H1 (cell line): ENCODE data around the gene URM1. TPM values are rescaled to one million over a fixed set of nuclear protein-coding genes. Genes with fewer than 3 reads are reported as not detected.

Source experiments
- CTCF ChIA-PET: fragments of 300-600 bp; sonication (Branson Sonifier 250); formaldehyde crosslinking; loops from one replicate; lab custom pipeline; 2021; ENCODE audit not compliant: partially characterized antibody; lab: Charles Lee
- POLR2A ChIA-PET: fragments of 300-600 bp; sonication (Branson Sonifier 250); formaldehyde crosslinking; loops from one replicate; lab custom pipeline; 2021; ENCODE audit warnings: inconsistent platforms; ENCODE audit not compliant: partially characterized antibody; lab: Charles Lee
- DNase-seq, 2 experiments: peaks; one replicate each; pipeline versions ENCODE4 v3.0.0 to v3.0.0-alpha.2; 2010 to 2022; ENCODE audit warnings: low spot score in 2 of 2, low read depth in 1 of 2, mixed read lengths in 1 of 2
- FAIRE-seq: peaks from 2 replicates; lab custom pipeline; 2011; peaks lifted over from hg19 to GRCh38; lab: Jason Lieb, UNC
- H2AFZ ChIP-seq: 2 replicates; pipeline ENCODE4 v1.8.1; 2012; ENCODE audit warnings: low read length, inconsistent platforms
- H2AK5ac ChIP-seq: 2 replicates; pipeline ENCODE4 v1.6.1; 2013; ENCODE audit warnings: low read depth, low read length
- H2BK120ac ChIP-seq: replicated peaks from 2 replicates; pipeline ENCODE3; 2013; ENCODE audit warnings: low read depth, low read length, inconsistent platforms
- H2BK12ac ChIP-seq: 2 replicates; pipeline ENCODE4 v1.6.1; 2013; ENCODE audit warnings: low read depth, low read length
- H2BK15ac ChIP-seq: 2 replicates; pipeline ENCODE4 v1.6.1; 2013; ENCODE audit warnings: low read length
- H2BK20ac ChIP-seq: 2 replicates; pipeline ENCODE4 v1.6.1; 2013; ENCODE audit warnings: low read length
- H2BK5ac ChIP-seq: 2 replicates; pipeline ENCODE4 v1.6.1; 2013; ENCODE audit warnings: low read depth, low read length
- H3K14ac ChIP-seq: 2 replicates; pipeline ENCODE4 v1.6.1; 2013; ENCODE audit warnings: inconsistent platforms; ENCODE audit not compliant: insufficient read length
- H3K18ac ChIP-seq: 2 replicates; pipeline ENCODE4 v1.6.1; 2013; ENCODE audit warnings: low read length; ENCODE audit errors: extremely low read depth
- H3K23ac ChIP-seq: 2 replicates; pipeline ENCODE4 v1.6.1; 2013; ENCODE audit warnings: inconsistent platforms; ENCODE audit not compliant: insufficient read length
- H3K23me2 ChIP-seq: 2 replicates; pipeline ENCODE4 v1.6.1; 2013; ENCODE audit warnings: low read depth, low read length
- H3K27ac ChIP-seq: 2 replicates; pipeline ENCODE4 v1.6.1; 2011; ENCODE audit warnings: low read depth, low read length, inconsistent platforms
- H3K27me3 ChIP-seq, 4 experiments: replicated peaks in 1 of 4; 1 replicate in 1 of 4; 2 replicates in 3 of 4; pipeline versions ENCODE4 v1.6.1 to v1.8.1; 2011 to 2013; ENCODE audit warnings: low read length in 3 of 4, mild to moderate bottlenecking in 3 of 4, inconsistent platforms in 2 of 4, mixed read lengths in 2 of 4, moderate library complexity in 1 of 4; ENCODE audit not compliant: control insufficient read depth in 3 of 4, insufficient read depth in 3 of 4; ENCODE audit errors: extremely low read depth in 1 of 4
- H3K36me3 ChIP-seq, 4 experiments: 2 replicates each; pipeline versions ENCODE4 v1.6.1 to v1.8.1; 2011 to 2013; ENCODE audit warnings: mild to moderate bottlenecking in 4 of 4, low read length in 3 of 4, moderate library complexity in 2 of 4, control low read depth in 1 of 4, inconsistent platforms in 1 of 4; ENCODE audit not compliant: insufficient read depth in 4 of 4, control insufficient read depth in 2 of 4
- H3K4ac ChIP-seq: replicated peaks from 2 replicates; pipeline ENCODE3; 2013; ENCODE audit warnings: low read length, low read depth, mixed read lengths, inconsistent platforms; ENCODE audit not compliant: insufficient read length
- H3K4me1 ChIP-seq, 4 experiments: replicated peaks in 1 of 4; 1 replicate in 1 of 4; 2 replicates in 3 of 4; pipeline versions ENCODE4 v1.6.1 to v1.8.1; 2011 to 2013; ENCODE audit warnings: low read length in 3 of 4, inconsistent platforms in 2 of 4, mixed read lengths in 1 of 4; ENCODE audit not compliant: insufficient read depth in 4 of 4, control insufficient read depth in 3 of 4
- H3K4me2 ChIP-seq, 2 experiments: 2 replicates each; pipeline versions ENCODE4 v1.6.1 to v1.8.1; 2011 to 2013; ENCODE audit warnings: low read depth in 2 of 2, low read length in 2 of 2, control low read depth in 1 of 2, inconsistent platforms in 1 of 2, mild to moderate bottlenecking in 1 of 2; ENCODE audit not compliant: insufficient read depth in 1 of 2
- H3K4me3 ChIP-seq, 4 experiments: fragments of 200-600, 300-600 bp in 1 of 4; sonication (generic), shearing (Covaris generic), sonication (Bioruptor Twin) in 1 of 4; 2 replicates each; pipeline versions ENCODE4 v1.5.1 to v1.8.1; 2011 to 2016; ENCODE audit warnings: low read length in 4 of 4, low read depth in 3 of 4, control low read depth in 2 of 4, inconsistent platforms in 2 of 4, mild to moderate bottlenecking in 2 of 4, mixed read lengths in 1 of 4, moderate library complexity in 1 of 4; ENCODE audit not compliant: insufficient read depth in 2 of 4; ENCODE audit errors: extremely low read depth in 1 of 4
- H3K56ac ChIP-seq: replicated peaks from 2 replicates; pipeline ENCODE3; 2013; ENCODE audit warnings: low read depth, mild to moderate bottlenecking, mixed read lengths, low read length, inconsistent platforms; ENCODE audit not compliant: insufficient read length
- H3K79me1 ChIP-seq: 2 replicates; pipeline ENCODE4 v1.6.1; 2013; ENCODE audit warnings: low read depth, low read length, control low read depth
- H3K79me2 ChIP-seq, 2 experiments: 2 replicates each; pipeline versions ENCODE4 v1.6.1 to v1.8.1; 2012 to 2013; ENCODE audit warnings: low read length in 2 of 2, mild to moderate bottlenecking in 2 of 2, inconsistent platforms in 1 of 2; ENCODE audit not compliant: insufficient read depth in 2 of 2, control insufficient read depth in 1 of 2
- H3K9ac ChIP-seq, 4 experiments: replicated peaks in 1 of 4; 1 replicate in 1 of 4; 2 replicates in 3 of 4; pipeline versions ENCODE4 v1.6.1 to v1.8.1; 2011 to 2013; ENCODE audit warnings: low read depth in 3 of 4, low read length in 3 of 4, control low read depth in 2 of 4, mild to moderate bottlenecking in 2 of 4, moderate library complexity in 2 of 4, inconsistent platforms in 1 of 4; ENCODE audit errors: extremely low read depth in 1 of 4
- H3K9me3 ChIP-seq, 2 experiments: 2 replicates each; pipeline versions ENCODE4 v1.6.1 to v1.8.1; 2012 to 2013; ENCODE audit warnings: mild to moderate bottlenecking in 2 of 2, moderate library complexity in 2 of 2, control low read depth in 1 of 2, inconsistent platforms in 1 of 2, low read depth in 1 of 2, low read length in 1 of 2, mixed read lengths in 1 of 2; ENCODE audit not compliant: insufficient read depth in 2 of 2
- H4K20me1 ChIP-seq, 2 experiments: replicated peaks in 1 of 2; 2 replicates each; pipeline versions ENCODE3 to v1.8.1; 2011 to 2013; ENCODE audit warnings: inconsistent platforms in 2 of 2, low read length in 2 of 2, mild to moderate bottlenecking in 1 of 2; ENCODE audit not compliant: insufficient read depth in 2 of 2, control insufficient read depth in 1 of 2
- H4K5ac ChIP-seq: 2 replicates; pipeline ENCODE4 v1.6.1; 2013; ENCODE audit warnings: low read length, low read depth, mixed read lengths, inconsistent platforms; ENCODE audit not compliant: insufficient read length
- H4K8ac ChIP-seq: 2 replicates; pipeline ENCODE4 v1.8.0; 2013; ENCODE audit warnings: mild to moderate bottlenecking, moderate library complexity, low read length, inconsistent platforms; ENCODE audit not compliant: insufficient read depth; ENCODE audit errors: extremely low read depth
- H4K91ac ChIP-seq: replicated peaks from 2 replicates; pipeline ENCODE3; 2013; ENCODE audit warnings: low read length, mixed read lengths, inconsistent platforms; ENCODE audit not compliant: insufficient read length
- ATF3 ChIP-seq: IDR thresholded peaks from 2 replicates; pipeline ENCODE4 v1.6.1; 2011; ENCODE audit warnings: low read depth, mild to moderate bottlenecking, low read length; ENCODE audit not compliant: insufficient read depth
- CHD1 ChIP-seq: IDR thresholded peaks from 2 replicates; pipeline ENCODE4 v1.6.1; 2012; ENCODE audit warnings: low read depth, low read length, improper control_type of control experiment
- POLR2A ChIP-seq, 2 experiments: IDR thresholded peaks; 1 replicate in 1 of 2; 2 replicates in 1 of 2; pipeline ENCODE4 v1.6.1; 2011; ENCODE audit warnings: low read depth in 2 of 2, low read length in 2 of 2, mild to moderate bottlenecking in 2 of 2; ENCODE audit errors: control extremely low read depth in 1 of 2
- SUZ12 ChIP-seq: fragments of 200-600 bp; sonication (generic); IDR thresholded peaks from 2 replicates; pipeline ENCODE4 v1.6.1; 2012; ENCODE audit warnings: mild to moderate bottlenecking, inconsistent platforms, low read length, moderate library complexity, mixed read lengths
- polyA plus RNA-seq, 7 experiments: library from polyadenylated mRNA; depleted of rRNA in 3 of 7; stranded (reverse) in 5 of 7; unstranded in 2 of 7; fragments of >200 nt in 5 of 7; fragments of 200-250 nt in 2 of 7; gene quantifications; 1 replicate in 5 of 7; 2 replicates in 1 of 7; 4 replicates in 1 of 7; pipeline versions ENCODE4 v1.2.1 to v1.2.3, GENCODE V29; 2011 to 2013; ENCODE audit warnings: missing spikeins in 2 of 7, mixed read lengths in 2 of 7
- total RNA-seq: library from RNA; stranded (reverse); fragmentation: NEBNext Ultra II Directional; extraction: Animal tissue kit (Norgen Biotek cat#: 25700); gene quantifications from 2 replicates; pipeline ENCODE4 v1.2.1, GENCODE V29; 2021

URM1 gene
- total and polyA plus RNA-seq, 2 of the 8 experiments (the other 6 are each of a cell fraction or from before 2014, with no cell fraction given) = 58.3 to 62.3 TPM

DNA sequence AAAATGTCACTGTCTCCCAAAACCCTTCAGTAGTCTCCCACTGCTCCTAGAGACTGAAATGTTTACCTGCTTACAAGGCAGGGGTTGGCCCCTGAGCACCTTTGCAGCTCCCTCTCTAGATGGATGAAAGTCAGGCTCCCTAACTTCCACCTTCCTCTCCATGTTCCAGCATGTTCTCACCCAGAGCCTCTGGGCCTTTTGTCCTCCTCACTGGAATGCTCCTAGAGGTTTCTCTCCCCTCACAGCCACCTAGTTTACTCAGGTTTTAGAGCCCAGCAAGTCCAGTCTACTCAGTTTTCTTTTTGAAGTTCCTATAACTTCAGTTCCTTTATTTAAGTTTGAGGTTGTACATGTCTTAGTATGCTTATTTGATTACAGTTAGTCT is 815 bp upstream of the URM1 start:
- H3K36me3 ChIP-seq = no peaks in the 10 kb centered on the region; a peak in 2 of 8 replicates
- no peak overlapping the region for H3K23ac ChIP-seq
- H3K18ac ChIP-seq = no peak overlapping the region; the same call in 1 of the 2 replicates
- no peak overlapping the region for H4K8ac ChIP-seq
- H2BK12ac ChIP-seq = no peak overlapping the region
- H3K4ac ChIP-seq = no peak overlapping the region
- no peak overlapping the region for H4K5ac ChIP-seq
- H2BK15ac ChIP-seq = no peak overlapping the region
- CTCF ChIA-PET = interaction anchor here (1.1 to 25.1 kb wide), 5 partner anchors 8 to 39 kb away, joined by 3 to 544 read pairs (median 29); no protein-coding TSS in a partner anchor
- no peak overlapping the region for H3K14ac ChIP-seq
- H4K91ac ChIP-seq = no peak overlapping the region
- H3K27me3 ChIP-seq = peaks cover 11 to 30% (median 20%) of the 10 kb centered on the region in 4 experiments
- peaks cover 10% of the 10 kb centered on the region; the same call in 1 of the 2 replicates for H3K79me1 ChIP-seq
- no peak overlapping the region; the same call in 1 of the 2 replicates for H2AFZ ChIP-seq
- no peak overlapping the region for H2BK20ac ChIP-seq
- DNase-seq (no peak), FAIRE-seq (no peak)
- H3K4me2 ChIP-seq = peak overlapping the region; percentile 77 to 90
- H2BK5ac ChIP-seq = 0 out of 2 replicates have a peak overlapping the region, but pooled peaks have one; percentile 71
- no peak overlapping the region for H3K9ac ChIP-seq
- H2BK120ac ChIP-seq = no peak overlapping the region
- peak overlapping the region; percentile 82 to 96 (median 95) for H3K4me3 ChIP-seq
- H3K56ac ChIP-seq = no peak overlapping the region
- H2AK5ac ChIP-seq = no peak overlapping the region
- H4K20me1 ChIP-seq = peaks cover 0 to 11% of the 10 kb centered on the region in 2 experiments
- peaks cover 8% of the 10 kb centered on the region; the same call in 1 of the 2 replicates for H3K23me2 ChIP-seq
- peaks cover 7 to 25% of the 10 kb centered on the region in 2 experiments for H3K79me2 ChIP-seq
- no peaks in the 10 kb centered on the region for H3K9me3 ChIP-seq
- H3K4me1 ChIP-seq = peaks cover 3 to 12% (median 6%) of the 10 kb centered on the region in 4 experiments; a peak in 6 of 7 replicates
- no peak overlapping the region for H3K27ac ChIP-seq
- POLR2A ChIA-PET = interaction anchor here (1.0 to 6.2 kb wide), 8 partner anchors 8 to 94 kb away, joined by 3 to 52 read pairs (median 4); partner anchors contain the start of genes GOLGA2 and SWI5
- TF ChIP-seq CHD1 (no peak), POLR2A (IDR thresholded peaks at IDR 0.05; ENCODE audit: control extremely low read depth in 1 of 2, low read depth in 2 of 2, low read length in 2 of 2) (no peak), SUZ12 (no peak), ATF3 (no peak)
